Measurements from ENCODE around the gene VPS26A. TPM values are rescaled to one million over a fixed set of nuclear protein-coding genes. Genes with fewer than 3 reads are reported as not detected.
A peak's percentile ranks its signal among the peaks of the same experiment; 100 is the strongest.
"Not testable (repeated sequence)": the region's sequence is repeated elsewhere in the genome, so short reads cannot be mapped to it uniquely, and the experiment has no call there.

The VPS26A gene
- total RNA-seq, 1 experiment from 2014 or later, result 69.1 TPM

- no peak for DNase-seq (ENCODE audit: extremely low read depth, low read depth)
Measured at GRCh38 chr10:69172241-69172982, 48.4 kb downstream of the VPS26A start.

- DNase-seq (ENCODE audit: extremely low read depth, low read depth), result not testable (repeated sequence)
Measured at GRCh38 chr10:69175326-69175725, 51.3 kb downstream of the VPS26A start.

GRCh38 chr10:69176823-69177222 is 52.8 kb downstream of the VPS26A start:
- DNase-seq (ENCODE audit: extremely low read depth, low read depth), result no peak

- DNase-seq (ENCODE audit: extremely low read depth, low read depth), result no peak
Measured at GRCh38 chr10:69179089-69179742, 55.2 kb downstream of the VPS26A start.

GRCh38 chr10:69179743-69180524 is 56.0 kb downstream of the VPS26A start, which contains the start of gene SUPV3L1:
SUPV3L1 (plus strand) TSS chr10:69180234; CDS start chr10:69180292, 58 bp downstream.
- peak; percentile 97 for DNase-seq (ENCODE audit: extremely low read depth, low read depth)

GRCh38 chr10:69180525-69181204 is 56.7 kb downstream of the VPS26A start:
- no peak for DNase-seq (ENCODE audit: extremely low read depth, low read depth)

- DNase-seq (ENCODE audit: extremely low read depth, low read depth), result no peak
Measured at GRCh38 chr10:69181433-69181832, 57.5 kb downstream of the VPS26A start.

- DNase-seq (ENCODE audit: extremely low read depth, low read depth), result no peak
Measured at GRCh38 chr10:69182005-69182404, 58.0 kb downstream of the VPS26A start.

- no peak for DNase-seq (ENCODE audit: extremely low read depth, low read depth)
Measured at GRCh38 chr10:69186524-69186923, 62.5 kb downstream of the VPS26A start.

- DNase-seq (ENCODE audit: extremely low read depth, low read depth), result no peak
Measured at GRCh38 chr10:69201045-69201444, 77.1 kb downstream of the VPS26A start.

GRCh38 chr10:69202332-69202731 is 78.4 kb downstream of the VPS26A start:
- peak; percentile 72 for DNase-seq (ENCODE audit: extremely low read depth, low read depth)

GRCh38 chr10:69208761-69209160 is 84.8 kb downstream of the VPS26A start:
- DNase-seq (ENCODE audit: extremely low read depth, low read depth), result no peak

GRCh38 chr10:69209787-69210484 is 86.0 kb downstream of the VPS26A start:
- DNase-seq (ENCODE audit: extremely low read depth, low read depth), result no peak

GRCh38 chr10:69211104-69211503 is 87.1 kb downstream of the VPS26A start:
- no peak for DNase-seq (ENCODE audit: extremely low read depth, low read depth)

GRCh38 chr10:69211524-69211923 is 87.5 kb downstream of the VPS26A start:
- no peak for DNase-seq (ENCODE audit: extremely low read depth, low read depth)

GRCh38 chr10:69213591-69214311 is 89.8 kb downstream of the VPS26A start:
- no peak for DNase-seq (ENCODE audit: extremely low read depth, low read depth)

- DNase-seq (ENCODE audit: extremely low read depth, low read depth), result no peak
Measured at GRCh38 chr10:69214666-69215131, 90.7 kb downstream of the VPS26A start.

GRCh38 chr10:69215405-69216171 is 91.6 kb downstream of the VPS26A start:
- no peak for DNase-seq (ENCODE audit: extremely low read depth, low read depth)

Data from NCI-H460 (cell line).